ENCODE results near the gene ASB7.
"Not testable (repeated sequence)": the region's sequence is repeated elsewhere in the genome, so short reads cannot be mapped to it uniquely, and the experiment has no call there.

The ASB7 gene

GRCh38 chr15:100671124-100671680 lies 68.8 kb downstream of the ASB7 start:
- H3K9me3 Mint-ChIP-seq: peaks cover 0 to 2% of the 10 kb centered on the region in 2 donors

DNA sequence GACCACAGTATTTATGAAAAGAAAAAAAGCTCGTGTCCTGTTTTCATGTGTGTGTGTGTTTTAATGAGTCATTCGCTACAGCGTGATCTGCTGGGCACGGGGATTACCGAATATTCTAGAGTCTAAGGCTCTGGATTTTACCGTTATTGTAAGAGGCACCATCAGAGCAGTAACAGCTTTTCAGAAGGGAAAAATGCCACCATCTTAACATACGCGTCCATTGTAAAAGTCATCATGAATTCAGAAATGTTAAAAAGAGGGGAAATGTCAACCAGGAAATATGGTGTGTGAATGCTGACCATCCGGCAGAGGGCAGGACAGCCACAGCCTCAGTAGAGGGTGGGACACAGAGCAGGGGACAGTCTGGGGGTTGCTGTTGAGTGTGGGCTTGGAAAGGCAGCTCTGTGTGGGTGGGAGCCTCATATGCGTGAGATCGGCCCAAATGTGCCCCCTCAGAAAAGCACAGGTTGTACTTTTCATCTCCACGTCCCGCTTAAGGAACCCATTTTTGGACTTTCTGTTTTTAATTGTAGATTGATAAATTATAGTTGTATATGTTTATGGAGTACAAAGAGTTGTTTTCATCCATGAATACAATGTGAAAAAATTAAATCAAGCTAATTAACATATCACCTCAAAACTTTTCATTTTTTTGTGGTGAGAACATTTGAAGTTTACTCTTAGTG lies 69.6 kb downstream of the ASB7 start:
- Mint-ChIP-seq H3K4me1 (no peaks in the 10 kb centered on the region), H3K27me3 (peaks cover 11 to 38% of the 10 kb centered on the region in 2 donors), H3K4me3 (no peak overlapping the region), H3K27ac (no peak overlapping the region), H3K9me3 (peaks cover 0 to 3% of the 10 kb centered on the region in 2 donors), H3K36me3 (no peaks in the 10 kb centered on the region)
- no peak for ATAC-seq (replicated peaks)
- DNase-seq: no peak

More at GRCh38 chr15:100671124-100671680, 68.8 kb downstream of the ASB7 start:
- Mint-ChIP-seq H3K27me3 (peaks cover 11 to 30% of the 10 kb centered on the region in 2 donors), H3K4me1 (no peaks in the 10 kb centered on the region), H3K27ac (no peak overlapping the region), H3K4me3 (no peak overlapping the region), H3K36me3 (no peaks in the 10 kb centered on the region)
- no peak for ATAC-seq (replicated peaks)
- no peak for DNase-seq

GRCh38 chr15:100672959-100673358 lies 70.6 kb downstream of the ASB7 start:
- ATAC-seq (replicated peaks) (no peak), DNase-seq (no peak)
- H3K36me3 Mint-ChIP-seq: no peaks in the 10 kb centered on the region
- H3K9me3 Mint-ChIP-seq: peaks cover 0 to 3% of the 10 kb centered on the region in 2 donors
- H3K27ac Mint-ChIP-seq: no peak overlapping the region
- H3K4me1 Mint-ChIP-seq: no peaks in the 10 kb centered on the region
- no peak overlapping the region for H3K4me3 Mint-ChIP-seq
- peaks cover 12 to 36% of the 10 kb centered on the region in 2 donors for H3K27me3 Mint-ChIP-seq

GRCh38 chr15:100679151-100679550 lies 76.8 kb downstream of the ASB7 start:
- H3K4me1 Mint-ChIP-seq, H3K9me3 Mint-ChIP-seq, DNase-seq: not testable (repeated sequence)

GRCh38 chr15:100680726-100681125 lies 78.3 kb downstream of the ASB7 start:
- Mint-ChIP-seq H3K4me1 (no peaks in the 10 kb centered on the region), H3K27ac (no peak overlapping the region), H3K36me3 (peaks cover 5 to 6% of the 10 kb centered on the region in 2 donors), H3K9me3 (peaks cover 5 to 8% of the 10 kb centered on the region in 2 donors), H3K4me3 (no peak overlapping the region), H3K27me3 (peaks cover 18 to 19% of the 10 kb centered on the region in 2 donors)
- DNase-seq (no peak), ATAC-seq (replicated peaks) (no peak)

More at GRCh38 chr15:100679151-100679550, 76.8 kb downstream of the ASB7 start:
- H3K27ac Mint-ChIP-seq; H3K36me3 Mint-ChIP-seq; H3K4me3 Mint-ChIP-seq; ATAC-seq (replicated peaks): not testable (repeated sequence)
- peaks cover 18 to 21% of the 10 kb centered on the region in 2 donors for H3K27me3 Mint-ChIP-seq

DNA sequence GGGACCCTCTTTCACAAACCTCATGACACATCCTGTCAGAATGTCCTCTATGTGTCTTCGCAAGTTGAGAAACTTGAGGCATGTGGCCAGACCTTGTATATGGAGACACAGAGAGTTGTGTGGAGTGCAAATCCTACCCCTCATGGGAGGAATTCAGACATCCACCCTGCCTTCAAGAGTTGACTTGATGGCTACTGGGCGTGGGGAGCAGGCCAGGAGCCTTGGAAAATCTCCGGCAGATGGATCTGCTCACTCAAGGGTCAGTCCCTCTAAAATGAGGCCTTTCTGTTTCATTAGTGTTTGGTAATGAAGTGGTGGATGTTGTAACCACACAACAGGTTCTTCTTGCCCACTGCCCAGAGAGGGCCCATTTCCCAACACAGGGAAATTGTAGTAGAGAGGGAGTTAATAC lies 79.0 kb downstream of the ASB7 start:
- no peak for DNase-seq
- ATAC-seq (replicated peaks): no peak
- peaks cover 5 to 6% of the 10 kb centered on the region in 2 donors for H3K36me3 Mint-ChIP-seq
- H3K27me3 Mint-ChIP-seq: peaks cover 13 to 21% of the 10 kb centered on the region in 2 donors
- no peak overlapping the region for H3K27ac Mint-ChIP-seq
- peaks cover 5 to 8% of the 10 kb centered on the region in 2 donors for H3K9me3 Mint-ChIP-seq
- H3K4me1 Mint-ChIP-seq: no peaks in the 10 kb centered on the region
- no peak overlapping the region for H3K4me3 Mint-ChIP-seq

GRCh38 chr15:100682468-100682867 lies 80.1 kb downstream of the ASB7 start:
- H3K36me3 Mint-ChIP-seq: peaks cover 5 to 6% of the 10 kb centered on the region in 2 donors
- no peak overlapping the region for H3K4me3 Mint-ChIP-seq
- DNase-seq (no peak), ATAC-seq (replicated peaks) (no peak)
- no peaks in the 10 kb centered on the region for H3K4me1 Mint-ChIP-seq
- H3K27me3 Mint-ChIP-seq: peaks cover 16 to 28% of the 10 kb centered on the region in 2 donors
- no peak overlapping the region for H3K27ac Mint-ChIP-seq
- peaks cover 4 to 8% of the 10 kb centered on the region in 2 donors for H3K9me3 Mint-ChIP-seq

DNA sequence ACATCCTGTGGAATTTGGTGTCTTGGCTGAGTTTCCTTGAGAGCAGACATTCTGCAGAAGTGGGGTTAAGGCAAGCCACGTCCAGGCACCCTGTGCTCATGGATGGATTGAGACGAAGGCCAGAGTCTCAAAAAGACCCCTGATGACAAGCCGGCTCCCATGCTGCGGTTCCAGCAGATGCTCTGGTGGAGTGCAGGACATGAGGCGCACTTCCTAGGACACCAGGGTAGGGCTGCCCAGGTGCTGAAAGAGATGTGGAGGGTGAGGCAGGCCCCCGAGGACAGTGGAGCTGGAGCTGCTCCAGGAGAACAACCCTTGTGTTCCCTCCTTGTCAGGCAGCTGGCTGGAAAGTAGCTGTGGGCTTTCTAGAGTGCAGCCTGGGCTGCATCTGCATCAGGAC lies 81.0 kb downstream of the ASB7 start:
- H3K27ac Mint-ChIP-seq: no peak overlapping the region
- no peak overlapping the region for H3K4me3 Mint-ChIP-seq
- H3K4me1 Mint-ChIP-seq: no peaks in the 10 kb centered on the region
- peaks cover 4 to 8% of the 10 kb centered on the region in 2 donors for H3K9me3 Mint-ChIP-seq
- ATAC-seq (replicated peaks) (no peak), DNase-seq (no peak)
- H3K36me3 Mint-ChIP-seq: peaks cover 5 to 6% of the 10 kb centered on the region in 2 donors
- peaks cover 16 to 28% of the 10 kb centered on the region in 2 donors for H3K27me3 Mint-ChIP-seq

DNA sequence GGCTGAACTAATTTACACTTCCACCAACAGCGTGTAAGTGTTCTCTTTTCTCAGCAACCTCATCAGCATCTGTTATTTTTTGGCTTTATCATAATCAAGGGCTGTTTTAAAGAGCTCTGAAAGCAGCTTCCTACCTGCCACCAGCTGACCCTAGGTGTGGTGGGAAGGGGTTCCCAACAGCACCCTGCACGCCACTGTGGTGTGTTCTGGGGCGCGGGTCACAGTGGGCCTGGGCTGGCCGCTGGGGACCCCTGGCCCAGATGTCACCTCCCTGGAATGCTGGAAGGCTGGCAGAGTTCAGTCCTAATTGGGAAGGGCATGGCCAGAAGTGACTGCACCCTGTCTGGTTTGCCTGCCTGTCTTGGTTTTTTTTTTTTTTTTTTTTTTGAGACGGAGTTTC lies 82.2 kb downstream of the ASB7 start:
- Mint-ChIP-seq H3K36me3 (peaks cover 5 to 6% of the 10 kb centered on the region in 2 donors), H3K4me1 (no peaks in the 10 kb centered on the region), H3K27me3 (peaks cover 16 to 25% of the 10 kb centered on the region in 2 donors), H3K27ac (no peak overlapping the region), H3K9me3 (peaks cover 4 to 8% of the 10 kb centered on the region in 2 donors), H3K4me3 (no peak overlapping the region)
- DNase-seq (no peak), ATAC-seq (replicated peaks) (no peak)

GRCh38 chr15:100686021-100686724 lies 83.8 kb downstream of the ASB7 start:
- H3K36me3 Mint-ChIP-seq: peaks cover 5 to 6% of the 10 kb centered on the region in 2 donors
- H3K4me1 Mint-ChIP-seq: no peaks in the 10 kb centered on the region
- H3K27me3 Mint-ChIP-seq: peaks cover 16 to 21% of the 10 kb centered on the region in 2 donors
- peaks cover 4 to 8% of the 10 kb centered on the region in 2 donors for H3K9me3 Mint-ChIP-seq
- no peak overlapping the region for H3K27ac Mint-ChIP-seq
- no peak overlapping the region for H3K4me3 Mint-ChIP-seq
- no peak for ATAC-seq (replicated peaks)
- DNase-seq: no peak

- peaks cover 0 to 2% of the 10 kb centered on the region in 2 donors for H3K9me3 Mint-ChIP-seq
- H3K4me3 Mint-ChIP-seq: no peak overlapping the region
- H3K36me3 Mint-ChIP-seq: peaks cover 0 to under 1% of the 10 kb centered on the region in 2 donors
- H3K27me3 Mint-ChIP-seq: peaks cover 16% of the 10 kb centered on the region in 2 donors
- H3K27ac Mint-ChIP-seq: no peak overlapping the region
- DNase-seq: no peak
- ATAC-seq (replicated peaks): no peak
- H3K4me1 Mint-ChIP-seq: no peaks in the 10 kb centered on the region
These were observed 84.5 kb downstream of the ASB7 start for GRCh38 chr15:100686725-100687473.

GRCh38 chr15:100687582-100688141 lies 85.3 kb downstream of the ASB7 start:
- Mint-ChIP-seq H3K27me3 (peaks cover 15 to 16% of the 10 kb centered on the region in 2 donors), H3K4me3 (no peak overlapping the region), H3K4me1 (no peaks in the 10 kb centered on the region), H3K27ac (no peak overlapping the region), H3K9me3 (no peaks in the 10 kb centered on the region), H3K36me3 (no peaks in the 10 kb centered on the region)
- ATAC-seq (replicated peaks): no peak
- DNase-seq: no peak

DNA sequence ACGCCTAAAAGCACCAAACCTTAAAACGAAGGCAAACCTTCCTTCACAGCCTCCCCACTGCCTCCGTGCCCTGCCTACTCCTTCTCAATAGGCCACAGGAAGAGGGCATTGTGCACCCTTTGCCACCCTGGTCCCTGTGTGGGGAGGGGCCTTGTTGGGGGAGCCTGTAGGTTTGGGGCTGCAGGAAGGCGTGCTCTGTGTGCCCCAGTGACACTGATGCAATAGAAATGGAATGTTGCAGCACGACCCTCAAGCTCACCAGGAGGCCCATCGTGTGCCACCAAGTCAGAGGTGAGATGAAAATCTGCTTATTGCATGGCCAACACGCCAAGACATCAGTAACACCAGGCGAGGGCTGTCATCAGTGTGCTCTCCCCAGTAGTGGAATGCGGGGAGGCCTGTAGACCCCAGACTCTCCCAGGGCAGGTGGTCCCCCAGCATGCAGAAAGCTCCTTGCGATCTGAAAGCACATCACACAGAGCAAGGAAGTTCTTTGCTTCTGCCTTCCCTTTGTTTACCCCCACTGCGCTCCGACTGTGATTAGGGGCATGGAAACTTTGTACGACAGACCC lies 86.2 kb downstream of the ASB7 start:
- Mint-ChIP-seq H3K27ac (no peak overlapping the region), H3K36me3 (no peaks in the 10 kb centered on the region), H3K4me3 (no peak overlapping the region), H3K27me3 (peaks cover 20% of the 10 kb centered on the region in 2 donors), H3K9me3 (no peaks in the 10 kb centered on the region), H3K4me1 (no peaks in the 10 kb centered on the region)
- no peak for DNase-seq
- no peak for ATAC-seq (replicated peaks)

Data from stimulated activated naive B cell treated with anti-CD40 and anti-IgM and Interleukin-4, amounts not matched to agents 10 μg/mL and 1 μg/mL and 100 μg/mL, for 72 hours (primary cell).